Brain microvascular endothelial cell (primary cell): Measurements from ENCODE around the gene CAMTA1.

Experiments used
- DNase-seq: peaks from one replicate; pipeline ENCODE4 v3.0.0-alpha.2; 2020
- H3K27ac ChIP-seq: fragments of 250-450 bp; sonication (Bioruptor Pico); 2 replicates; pipeline ENCODE4 v1.5.1; 2020; ENCODE audit warnings: mild to moderate bottlenecking, moderate library complexity
- H3K27me3 ChIP-seq: fragments of 250-450 bp; sonication (Bioruptor Pico); replicated peaks from 2 replicates; pipeline ENCODE4 v1.5.1; 2020; ENCODE audit warnings: mild to moderate bottlenecking
- H3K36me3 ChIP-seq: fragments of 250-450 bp; sonication (Bioruptor Pico); replicated peaks from 2 replicates; pipeline ENCODE4 v1.5.1; 2020; ENCODE audit warnings: mild to moderate bottlenecking
- H3K4me3 ChIP-seq: 2 replicates; pipeline ENCODE4 v1.5.1; 2011; ENCODE audit warnings: low read depth, mild to moderate bottlenecking, control low read depth, low read length, moderate library complexity
- CTCF ChIP-seq: IDR thresholded peaks from 2 replicates; pipeline ENCODE4 v1.5.1; 2011; ENCODE audit warnings: low read depth, mild to moderate bottlenecking, moderate library complexity, low read length, control low read depth, inconsistent platforms; ENCODE audit errors: missing control alignments
- in situ Hi-C: cut with HindIII; loops from 2 replicates; pipeline ENCODE4 v1.10.0; 2017; ENCODE audit warnings: low sequenced_read_pairs, low pct_ligation_motif_present

Gene CAMTA1

GRCh38 chr1:6775261-6776043, 9.8 kb upstream of the CAMTA1 start:
- in situ Hi-C loops, result no loop called here
- Histone ChIP-seq H3K36me3 (no peaks in the 10 kb centered on the region), H3K4me3 (no peak overlapping the region), H3K27me3 (no peaks in the 10 kb centered on the region), H3K27ac (no peak overlapping the region)
- DNase-seq, result no peak
- no peak for TF ChIP-seq CTCF

GRCh38 chr1:6776389-6776788, 8.9 kb upstream of the CAMTA1 start:
- no peak overlapping the region for H3K4me3 ChIP-seq
- no peak for TF ChIP-seq CTCF
- DNase-seq, result no peak
- H3K36me3 ChIP-seq, result no peaks in the 10 kb centered on the region
- in situ Hi-C loops, result no loop called here
- no peak overlapping the region for H3K27ac ChIP-seq
- no peaks in the 10 kb centered on the region for H3K27me3 ChIP-seq

- H3K27me3 ChIP-seq, result no peaks in the 10 kb centered on the region
- no peak for DNase-seq
- H3K36me3 ChIP-seq, result no peaks in the 10 kb centered on the region
- no peak for TF ChIP-seq CTCF
- in situ Hi-C loops, result no loop called here
- no peak overlapping the region for H3K4me3 ChIP-seq
- H3K27ac ChIP-seq, result no peak overlapping the region
Observed at GRCh38 chr1:6776895-6777294, 8.4 kb upstream of the CAMTA1 start.

- H3K4me3 ChIP-seq, result no peak overlapping the region
- in situ Hi-C loops, result no loop called here
- TF ChIP-seq CTCF, result no peak
- H3K27me3 ChIP-seq, result no peaks in the 10 kb centered on the region
- H3K36me3 ChIP-seq, result no peaks in the 10 kb centered on the region
- H3K27ac ChIP-seq, result no peak overlapping the region
- no peak for DNase-seq
Observed at GRCh38 chr1:6777813-6778212, 7.4 kb upstream of the CAMTA1 start.

GRCh38 chr1:6779089-6779805, 6.0 kb upstream of the CAMTA1 start:
- no peak overlapping the region for H3K4me3 ChIP-seq
- no peak for DNase-seq
- no peak overlapping the region for H3K27ac ChIP-seq
- in situ Hi-C loops, result no loop called here
- no peak for TF ChIP-seq CTCF
- no peaks in the 10 kb centered on the region for H3K36me3 ChIP-seq
- no peaks in the 10 kb centered on the region for H3K27me3 ChIP-seq
